ENCODE measurements around the gene PRR36.

Gene PRR36

GRCh38 chr19:7846155-7846646 lies 28.0 kb downstream of the PRR36 start:
- no peak overlapping the region for H3K4me3 ChIP-seq (ENCODE audit: low read length)
- TF ChIP-seq CTCF (IDR thresholded peaks at IDR 0.05; ENCODE audit: insufficient read depth, low read depth, low read length, missing control alignments), result no peak
- DNase-seq (ENCODE audit: low read depth), result no peak

DNA sequence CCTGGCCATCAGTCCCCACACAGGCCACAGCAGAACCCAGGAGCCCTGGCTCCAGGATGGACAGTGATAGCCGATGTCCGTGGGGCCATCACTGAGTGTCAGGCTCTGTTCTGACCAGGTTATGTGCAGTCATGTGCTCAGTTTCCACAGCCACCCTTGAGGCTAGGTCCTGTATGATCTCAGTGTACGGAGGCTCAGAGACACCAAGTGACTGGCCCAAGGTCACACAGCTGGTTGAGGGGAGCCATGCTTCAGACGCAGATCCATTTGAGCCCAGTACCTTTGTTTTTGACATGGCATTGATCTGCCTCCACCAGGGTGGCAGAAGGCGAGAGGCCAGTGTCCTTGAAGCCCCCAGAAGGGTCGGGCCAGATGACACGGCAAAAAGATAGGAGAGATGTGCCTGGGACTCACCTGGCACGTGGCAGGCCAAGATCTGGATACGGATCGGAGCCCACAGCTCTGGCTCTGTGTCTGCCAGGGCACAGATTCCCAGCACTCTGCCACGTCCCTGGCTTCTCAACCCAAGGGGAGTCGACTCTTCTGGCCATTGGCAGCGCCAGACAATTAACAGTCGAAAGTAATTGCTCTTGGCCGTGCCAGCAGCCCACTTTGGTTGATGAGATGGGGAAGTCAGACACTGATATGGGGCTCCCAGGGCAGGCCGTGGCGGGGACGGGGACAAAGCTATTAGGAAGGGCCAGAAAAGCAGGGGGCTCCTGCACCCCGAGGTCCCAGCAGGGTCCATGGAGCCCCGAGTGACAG lies 28.6 kb downstream of the PRR36 start:
- DNase-seq (ENCODE audit: low read depth), result no peak
- no peak overlapping the region for H3K4me3 ChIP-seq (ENCODE audit: low read length)
- no peak for TF ChIP-seq CTCF (IDR thresholded peaks at IDR 0.05; ENCODE audit: insufficient read depth, low read depth, low read length, missing control alignments)

DNA sequence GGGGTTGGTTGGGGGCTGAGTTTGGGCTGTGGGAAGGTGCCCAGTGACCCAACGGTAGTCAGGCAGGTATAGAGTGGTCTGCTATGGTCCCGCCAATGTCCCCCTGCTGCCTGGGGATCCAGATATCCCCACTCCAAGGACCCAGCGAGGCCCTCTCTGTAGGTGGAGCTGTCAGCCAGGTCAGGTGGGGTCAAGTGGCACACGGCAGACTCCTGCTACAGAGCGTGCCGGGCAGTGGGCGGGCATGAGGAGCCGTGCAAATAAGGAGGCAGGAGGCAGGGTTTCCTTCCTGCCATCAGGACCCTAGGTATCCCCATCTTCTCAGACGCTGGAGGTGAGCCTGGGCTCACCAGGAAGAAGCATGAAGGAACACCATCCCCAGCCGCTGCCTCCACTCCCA lies 29.2 kb downstream of the PRR36 start:
- DNase-seq (ENCODE audit: low read depth), result no peak
- no peak overlapping the region for H3K4me3 ChIP-seq (ENCODE audit: low read length)
- TF ChIP-seq CTCF (IDR thresholded peaks at IDR 0.05; ENCODE audit: insufficient read depth, low read depth, low read length, missing control alignments), result no peak

GRCh38 chr19:7844405-7844804 lies 29.8 kb downstream of the PRR36 start:
- H3K4me3 ChIP-seq (ENCODE audit: low read length), result no peak overlapping the region
- no peak for TF ChIP-seq CTCF (IDR thresholded peaks at IDR 0.05; ENCODE audit: insufficient read depth, low read depth, low read length, missing control alignments)
- no peak for DNase-seq (ENCODE audit: low read depth)

DNA sequence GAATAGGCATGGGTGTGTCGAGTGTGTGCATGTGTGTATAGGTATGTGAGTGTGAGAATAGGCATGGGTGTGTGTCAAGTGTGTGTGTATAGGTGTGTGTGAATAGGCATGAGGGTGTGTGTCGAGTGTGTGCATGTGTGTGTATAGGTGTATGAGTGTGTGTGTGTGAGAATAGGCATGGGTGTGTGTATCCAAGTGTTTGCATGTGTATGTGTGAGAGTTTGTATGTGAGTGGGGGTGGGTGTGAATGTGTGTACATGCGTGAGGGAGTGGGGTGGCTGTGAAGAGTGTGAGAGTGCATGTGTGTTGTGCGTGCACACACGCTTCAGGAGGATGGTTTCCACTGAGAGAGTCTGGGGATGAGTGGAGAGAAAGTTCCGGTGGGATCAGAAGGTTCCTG lies 30.7 kb downstream of the PRR36 start:
- DNase-seq (ENCODE audit: low read depth), result no peak
- TF ChIP-seq CTCF (IDR thresholded peaks at IDR 0.05; ENCODE audit: insufficient read depth, low read depth, low read length, missing control alignments), result no peak
- H3K4me3 ChIP-seq (ENCODE audit: low read length), result no peak overlapping the region

GRCh38 chr19:7842661-7843294 lies 31.4 kb downstream of the PRR36 start:
- no peak overlapping the region for H3K4me3 ChIP-seq (ENCODE audit: low read length)
- no peak for DNase-seq (ENCODE audit: low read depth)
- TF ChIP-seq CTCF (IDR thresholded peaks at IDR 0.05; ENCODE audit: insufficient read depth, low read depth, low read length, missing control alignments), result no peak
